ENCODE data around the gene IFT20. TPM values are rescaled to one million over a fixed set of nuclear protein-coding genes. Genes with fewer than 3 reads are reported as not detected.
A peak's percentile ranks its signal among the peaks of the same experiment; 100 is the strongest.

The IFT20 gene
- total RNA-seq, 1 donor from 2014 or later, result 33.2 TPM

DNA sequence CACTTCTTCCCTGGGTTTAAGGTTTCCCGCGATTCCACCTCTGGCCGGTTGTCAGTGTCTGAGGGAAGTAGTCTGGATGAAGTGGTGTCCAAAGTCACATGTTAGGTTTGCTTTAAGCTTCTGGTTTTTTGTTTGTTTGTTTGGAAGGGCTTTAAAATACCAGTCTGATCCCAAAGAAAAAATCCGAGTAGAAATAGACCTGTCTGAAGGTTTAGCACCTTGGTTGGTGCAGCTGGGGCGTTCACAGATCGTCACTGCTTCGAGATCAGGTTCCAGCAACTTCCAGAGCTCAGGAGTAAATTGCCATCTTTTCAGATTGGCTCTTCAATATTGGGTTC, 15.7 kb downstream of the IFT20 start:
- peak overlapping the region; percentile 81 for H3K4me3 ChIP-seq
- H3K4me1 ChIP-seq, result peaks cover 24% of the 10 kb centered on the region
- TF ChIP-seq, protein P1, sequence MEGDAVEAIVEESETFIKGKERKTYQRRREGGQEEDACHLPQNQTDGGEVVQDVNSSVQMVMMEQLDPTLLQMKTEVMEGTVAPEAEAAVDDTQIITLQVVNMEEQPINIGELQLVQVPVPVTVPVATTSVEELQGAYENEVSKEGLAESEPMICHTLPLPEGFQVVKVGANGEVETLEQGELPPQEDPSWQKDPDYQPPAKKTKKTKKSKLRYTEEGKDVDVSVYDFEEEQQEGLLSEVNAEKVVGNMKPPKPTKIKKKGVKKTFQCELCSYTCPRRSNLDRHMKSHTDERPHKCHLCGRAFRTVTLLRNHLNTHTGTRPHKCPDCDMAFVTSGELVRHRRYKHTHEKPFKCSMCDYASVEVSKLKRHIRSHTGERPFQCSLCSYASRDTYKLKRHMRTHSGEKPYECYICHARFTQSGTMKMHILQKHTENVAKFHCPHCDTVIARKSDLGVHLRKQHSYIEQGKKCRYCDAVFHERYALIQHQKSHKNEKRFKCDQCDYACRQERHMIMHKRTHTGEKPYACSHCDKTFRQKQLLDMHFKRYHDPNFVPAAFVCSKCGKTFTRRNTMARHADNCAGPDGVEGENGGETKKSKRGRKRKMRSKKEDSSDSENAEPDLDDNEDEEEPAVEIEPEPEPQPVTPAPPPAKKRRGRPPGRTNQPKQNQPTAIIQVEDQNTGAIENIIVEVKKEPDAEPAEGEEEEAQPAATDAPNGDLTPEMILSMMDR (IDR thresholded peaks at IDR 0.05), result no peak
- no peak for DNase-seq
- H3K9me3 ChIP-seq, result no peaks in the 10 kb centered on the region
- H3K36me3 ChIP-seq, result no peaks in the 10 kb centered on the region
- intact Hi-C loops (cut with DNase I), result no loop called here
- no peak for ATAC-seq
- peak overlapping the region; percentile 64 for H3K27ac ChIP-seq
- H3K27me3 ChIP-seq (ENCODE audit: low read depth), result no peaks in the 10 kb centered on the region

DNA sequence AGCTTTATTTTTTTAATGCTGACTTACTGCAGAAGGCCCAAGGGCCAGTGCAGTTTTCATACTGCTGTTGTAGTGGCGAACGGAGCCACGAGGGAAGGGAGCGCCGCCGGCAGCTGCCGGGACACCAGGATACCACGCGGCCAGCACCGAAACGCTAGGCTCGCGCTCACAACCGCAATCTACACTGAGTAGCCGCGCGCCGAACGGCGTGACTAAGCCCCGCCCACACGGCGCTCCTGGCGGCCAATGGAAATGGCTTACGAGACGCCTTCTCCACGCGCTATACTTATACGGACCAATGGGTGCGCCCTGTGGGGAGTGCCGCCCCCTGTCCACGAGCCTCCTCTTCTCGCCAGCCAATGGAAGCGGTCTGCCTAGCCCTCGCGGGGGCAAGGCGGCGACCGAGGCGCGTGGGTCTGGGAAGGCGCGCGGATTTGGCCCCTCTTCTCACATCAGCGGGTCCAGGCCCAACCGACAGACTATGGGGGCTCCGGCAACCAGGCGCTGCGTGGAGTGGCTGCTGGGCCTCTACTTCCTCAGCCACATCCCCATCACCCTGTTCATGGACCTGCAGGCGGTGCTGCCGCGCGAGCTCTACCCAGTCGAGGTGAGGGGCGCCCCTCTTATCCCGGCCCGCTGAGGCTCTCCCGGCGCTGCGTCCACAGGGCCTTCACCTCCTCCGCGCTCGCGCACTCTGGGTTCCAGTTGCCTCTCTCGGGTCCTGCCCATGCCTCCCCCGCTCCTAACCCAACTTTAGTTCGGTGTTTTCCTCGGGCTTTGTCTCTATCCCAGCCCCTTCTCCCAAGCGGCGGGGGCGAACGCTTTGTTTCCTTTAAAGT, 16.3 kb downstream of the IFT20 start, which contains the start of gene TMEM97:
TSS of gene TMEM97 (plus strand) at position 442 of the 839 bp plus-strand sequence. CDS start at position 482, 40 bp downstream.
- TF ChIP-seq, protein P1 (IDR thresholded peaks at IDR 0.05), result peak; percentile 28
- intact Hi-C loops (cut with DNase I), result no loop called here

DNA sequence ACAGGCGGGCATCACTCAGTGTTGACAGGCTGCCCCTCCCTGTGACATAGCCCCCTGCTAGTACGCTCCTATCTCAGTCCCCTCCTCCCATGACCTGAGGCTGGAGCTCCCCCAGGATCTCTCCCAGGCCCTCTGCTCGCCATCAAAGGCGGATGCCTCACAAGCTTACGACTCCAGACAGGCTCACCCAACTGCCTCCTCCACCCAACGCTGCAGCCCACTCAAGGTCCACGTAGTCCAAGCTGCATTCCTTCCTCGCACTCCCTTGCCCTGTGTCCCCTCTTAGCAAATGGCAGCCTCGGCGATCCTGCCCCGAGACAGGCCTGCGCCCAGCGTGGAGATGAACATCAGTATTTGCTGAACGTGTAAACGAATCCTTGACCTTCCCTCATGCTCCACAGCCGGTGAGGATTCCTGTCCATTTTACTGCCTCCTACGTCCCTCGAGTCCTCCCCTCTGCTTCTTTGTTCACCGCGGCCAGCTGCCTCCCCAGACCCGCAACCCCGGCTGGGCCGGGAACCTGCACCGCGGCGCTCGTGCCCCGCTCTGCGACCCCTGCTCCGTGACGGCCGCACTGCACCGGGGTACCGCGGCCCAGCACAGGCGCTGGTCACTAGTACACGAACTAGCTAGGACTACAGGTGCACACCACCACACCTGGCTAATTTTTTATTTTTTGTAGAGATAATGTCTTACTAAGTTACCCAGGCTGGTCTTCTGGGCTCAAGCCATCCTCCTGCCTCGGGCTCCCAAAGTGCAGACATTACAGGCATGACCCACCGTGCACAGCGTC, 17.1 kb downstream of the IFT20 start:
- DNase-seq (no peak), ATAC-seq (peak; percentile 1 to 16)
- intact Hi-C loops (cut with DNase I), result no loop called here
- Histone ChIP-seq H3K36me3 (no peaks in the 10 kb centered on the region), H3K27me3 (ENCODE audit: low read depth) (no peaks in the 10 kb centered on the region), H3K4me3 (peak overlapping the region; percentile 81), H3K4me1 (peaks cover 22% of the 10 kb centered on the region), H3K27ac (peak overlapping the region; percentile 64), H3K9me3 (no peaks in the 10 kb centered on the region)
- TF ChIP-seq, protein P1 (IDR thresholded peaks at IDR 0.05), result no peak

More for the DNA sequence above, 16.3 kb downstream of the IFT20 start, which contains the start of gene TMEM97:
- Histone ChIP-seq H3K4me1 (peaks cover 22% of the 10 kb centered on the region), H3K4me3 (peak within 1 kb of the TSS; percentile 81), H3K36me3 (no peaks in the 10 kb centered on the region), H3K27me3 (ENCODE audit: low read depth) (no peaks in the 10 kb centered on the region), H3K27ac (peak within 1 kb of the TSS; percentile 64), H3K9me3 (no peaks in the 10 kb centered on the region)
- ATAC-seq, result peak; percentile 100
- DNase-seq, result peak; percentile 98

DNA sequence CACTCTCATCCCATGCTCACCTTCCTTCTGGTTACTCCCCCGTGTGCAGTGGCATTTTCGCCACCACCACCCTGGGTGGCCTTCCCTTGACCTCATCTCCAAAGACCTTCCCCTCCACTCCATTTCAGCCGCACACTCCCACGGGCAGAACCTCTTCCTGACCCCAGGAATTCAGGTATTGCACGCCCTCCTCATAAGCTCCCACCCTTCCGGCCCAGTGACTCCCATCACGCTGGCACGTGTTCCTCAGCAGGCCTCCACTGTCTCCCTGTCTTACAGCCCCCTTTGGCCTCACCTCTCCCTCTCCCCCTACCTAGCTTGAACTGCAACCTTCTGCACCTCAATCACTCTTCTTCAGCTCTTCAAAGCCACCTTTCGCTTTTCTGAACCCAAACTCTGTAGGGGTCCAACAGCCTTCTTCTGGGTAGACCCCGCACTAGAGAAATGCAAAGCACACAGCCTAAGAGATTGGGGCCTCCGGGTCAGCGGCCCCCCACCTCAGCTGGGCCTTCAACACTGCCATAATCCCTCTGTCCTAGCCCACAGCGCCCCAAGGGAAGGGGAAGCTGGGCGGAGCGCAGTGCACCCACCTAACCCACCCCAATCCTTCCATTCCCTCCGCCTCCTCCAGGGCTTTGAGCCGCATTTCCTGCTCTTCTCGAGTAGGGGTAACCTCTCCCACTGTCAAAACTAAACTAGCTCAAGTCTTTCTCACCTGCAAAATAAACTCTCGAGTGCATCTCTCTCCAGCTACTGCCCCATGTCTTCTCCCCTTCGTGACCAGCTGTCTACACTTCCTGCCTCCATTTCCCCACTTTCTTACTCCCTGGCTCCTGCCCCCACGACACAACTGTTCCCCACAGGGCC, 17.9 kb downstream of the IFT20 start:
- ATAC-seq (no peak), DNase-seq (no peak)
- Histone ChIP-seq H3K9me3 (no peaks in the 10 kb centered on the region), H3K36me3 (no peaks in the 10 kb centered on the region), H3K4me3 (no peak overlapping the region), H3K27ac (no peak overlapping the region), H3K4me1 (peaks cover 22% of the 10 kb centered on the region), H3K27me3 (ENCODE audit: low read depth) (no peaks in the 10 kb centered on the region)
- intact Hi-C loops (cut with DNase I), result no loop called here
- TF ChIP-seq, protein P1 (IDR thresholded peaks at IDR 0.05), result no peak

Measured in lower lobe of right lung (tissue), 2 donors.